DMS 273 (cell line): Measurements from ENCODE around the gene DCAF7.

Experiments
- DNase-seq: peaks from one replicate; lab custom pipeline; 2025; ENCODE audit not compliant: unreplicated experiment; lab: John Stamatoyannopoulos, UW

The DCAF7 gene

GRCh38 chr17:63543822-63544420 lies 6.4 kb upstream of the DCAF7 start:
- no peak for DNase-seq

- DNase-seq: no peak
Observed at GRCh38 chr17:63544467-63545301, 5.6 kb upstream of the DCAF7 start.

DNA sequence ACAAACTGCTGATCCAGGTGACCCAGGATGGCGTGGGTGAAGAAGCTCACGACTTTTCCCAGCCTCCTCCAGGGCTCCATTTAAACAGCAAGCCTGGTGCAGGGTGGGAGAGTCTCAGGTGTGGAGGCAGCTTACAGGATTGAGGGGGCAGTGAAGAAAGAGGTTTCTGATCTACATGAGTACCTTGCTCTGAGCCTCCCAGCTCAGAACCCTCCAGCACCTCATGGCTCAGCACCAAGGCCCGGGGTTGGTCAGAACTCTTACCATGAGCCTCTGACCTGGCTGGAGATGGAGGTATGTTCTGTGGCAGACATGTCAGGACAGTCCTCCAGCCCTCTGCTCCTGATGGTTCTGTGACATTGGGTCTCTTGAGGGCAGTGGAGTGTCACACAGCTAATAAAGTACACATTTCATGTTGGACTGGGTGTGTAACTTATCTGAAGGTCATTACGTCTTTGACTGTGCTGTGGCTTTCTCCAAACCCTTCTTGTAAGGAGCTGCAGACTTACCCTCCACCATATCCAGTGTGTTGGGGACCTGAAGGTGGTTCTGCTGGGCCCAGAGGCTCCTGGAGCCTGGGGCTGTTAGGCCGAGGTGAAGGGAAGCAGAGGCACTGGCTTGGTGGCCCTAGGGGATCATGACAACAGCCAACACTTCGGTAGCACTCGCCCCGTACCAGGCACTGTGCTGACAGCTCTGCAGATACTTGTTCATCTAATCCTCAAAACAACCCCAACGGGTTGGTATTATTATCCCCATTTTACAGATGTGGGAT lies 3.8 kb upstream of the DCAF7 start:
- no peak for DNase-seq

GRCh38 chr17:63547083-63547523 lies 3.2 kb upstream of the DCAF7 start:
- DNase-seq: no peak

DNA sequence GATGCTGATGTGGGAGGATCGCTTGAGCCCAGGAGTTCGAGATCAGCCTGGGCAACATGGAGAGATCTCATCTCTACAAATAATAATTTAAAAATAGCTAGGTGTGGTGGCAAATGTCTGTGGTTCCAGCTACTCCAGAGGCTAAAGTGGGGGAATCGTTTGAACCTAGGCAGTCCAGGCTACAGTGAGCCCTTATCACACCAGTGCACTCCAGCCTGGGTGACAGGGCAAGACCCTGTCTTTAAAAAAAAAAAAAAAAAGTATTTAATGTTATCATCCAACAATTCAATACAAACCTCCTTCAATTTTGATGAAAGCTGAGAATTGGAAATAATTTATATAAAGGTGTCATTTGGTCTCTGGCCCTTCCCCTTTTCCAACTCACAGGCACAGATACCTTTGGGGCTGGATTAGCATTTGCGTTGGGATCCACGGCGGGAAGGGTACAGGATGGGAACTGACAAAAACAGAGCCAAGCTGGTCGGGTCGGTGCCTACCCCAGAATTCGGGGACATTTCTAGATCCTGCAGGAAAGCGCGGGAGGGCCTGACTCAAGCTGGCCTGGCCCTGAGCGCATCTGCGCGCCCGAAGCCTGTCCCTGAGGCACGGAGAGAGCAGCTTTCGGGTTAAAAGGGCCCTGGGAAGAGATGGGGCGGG lies 860 bp upstream of the DCAF7 start:
- DNase-seq: peak; percentile 84

DNA sequence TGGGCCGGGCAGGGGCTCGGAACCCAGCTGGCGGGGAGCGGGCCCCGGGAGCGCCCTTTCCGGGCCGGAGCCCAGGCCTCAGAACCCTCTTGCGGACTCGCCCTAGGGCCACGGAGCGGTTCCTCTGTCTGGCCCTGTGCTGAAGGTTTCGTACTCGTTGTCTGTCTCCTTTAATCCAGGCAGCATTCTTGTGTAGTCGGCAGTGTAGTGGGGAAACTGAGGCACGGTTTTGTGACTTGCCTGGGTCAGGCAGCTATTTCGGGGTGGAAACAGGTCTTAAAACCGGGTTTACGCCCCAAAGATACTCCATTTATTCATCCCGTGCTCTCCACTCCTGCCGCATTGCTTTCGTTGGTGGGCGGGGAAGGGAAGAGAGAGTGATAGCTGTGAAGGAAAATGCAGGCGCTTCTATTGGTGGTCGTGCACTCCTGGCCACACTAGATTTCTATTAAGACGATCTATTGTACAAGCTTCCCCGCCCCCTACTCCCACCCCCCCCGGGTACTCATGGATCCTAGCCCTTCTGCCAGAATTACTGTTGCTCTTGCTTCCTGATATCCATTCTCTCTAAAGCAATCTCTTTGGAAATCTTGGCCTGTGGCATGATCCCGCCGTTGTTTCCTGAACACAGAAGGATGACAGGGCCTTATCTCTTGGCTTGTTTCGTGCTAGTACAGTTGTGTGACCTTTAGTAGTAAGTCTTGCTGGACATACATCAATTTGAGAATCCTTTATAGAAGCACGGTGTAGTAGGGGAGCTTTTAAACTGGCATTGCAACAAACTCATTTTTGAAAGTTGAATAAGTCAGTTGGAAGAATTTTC lies 751 bp downstream of the DCAF7 start:
- peak; percentile 83 for DNase-seq

GRCh38 chr17:63552211-63552610 lies 1.9 kb downstream of the DCAF7 start:
- DNase-seq: no peak

DNA sequence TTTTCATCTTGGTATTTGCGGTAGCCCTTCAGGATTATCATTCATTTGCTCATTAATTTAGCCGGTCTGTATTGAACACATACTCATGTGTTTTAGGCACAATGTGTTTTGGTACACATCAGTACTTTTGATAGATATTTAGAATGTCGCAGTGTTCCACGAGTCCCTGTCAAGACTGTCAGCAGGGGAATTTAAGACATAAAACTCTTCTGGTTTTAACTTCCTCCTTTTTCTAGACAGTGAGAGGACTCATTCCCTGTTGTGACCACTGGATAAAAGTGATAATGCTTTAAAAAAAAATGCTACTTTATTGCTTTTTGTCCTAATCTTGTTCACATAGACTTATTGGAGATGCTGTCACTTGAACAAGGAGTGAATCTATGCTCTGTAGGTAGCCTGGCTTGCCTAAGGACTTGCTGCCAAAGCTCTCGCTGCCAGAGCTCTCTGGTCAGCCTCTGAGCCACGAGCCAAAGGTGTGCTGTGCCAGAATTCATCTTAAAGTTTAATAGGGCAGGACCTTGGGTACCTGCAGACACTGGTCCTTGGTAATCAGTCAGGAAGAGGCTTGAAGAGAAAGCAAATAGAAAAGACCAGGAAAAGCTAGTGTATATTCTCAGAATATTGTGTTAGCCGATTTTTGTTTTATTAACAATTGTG lies 5.4 kb downstream of the DCAF7 start:
- DNase-seq: no peak

- no peak for DNase-seq
Observed at GRCh38 chr17:63557416-63557815, 7.1 kb downstream of the DCAF7 start.

- DNase-seq: no peak
Observed at GRCh38 chr17:63558441-63558840, 8.2 kb downstream of the DCAF7 start.

DNA sequence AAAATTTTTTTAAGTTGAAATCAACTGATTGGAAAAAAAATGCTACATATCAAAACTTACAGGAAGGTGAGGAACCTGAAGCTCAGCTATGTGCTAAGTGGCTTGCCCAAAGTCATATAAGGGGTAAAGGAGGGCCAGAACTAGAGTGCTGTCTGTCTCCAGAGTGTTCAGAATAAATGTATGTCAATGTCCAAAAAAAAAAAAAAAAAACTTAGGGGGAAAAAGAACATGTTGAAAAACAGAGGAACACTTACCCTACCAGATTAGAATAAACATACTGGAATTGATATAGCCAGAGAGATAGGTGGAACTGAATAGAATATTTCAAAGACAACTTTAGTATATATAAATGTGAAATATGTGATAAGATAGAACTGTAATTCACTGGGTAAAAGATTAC lies 11.5 kb downstream of the DCAF7 start:
- DNase-seq: no peak

GRCh38 chr17:63563339-63563738 lies 13.1 kb downstream of the DCAF7 start:
- no peak for DNase-seq

GRCh38 chr17:63564562-63564961 lies 14.3 kb downstream of the DCAF7 start:
- no peak for DNase-seq

GRCh38 chr17:63567229-63567628 lies 17.0 kb downstream of the DCAF7 start:
- DNase-seq: no peak

- DNase-seq: no peak
Observed at GRCh38 chr17:63568563-63568962, 18.3 kb downstream of the DCAF7 start.

DNA sequence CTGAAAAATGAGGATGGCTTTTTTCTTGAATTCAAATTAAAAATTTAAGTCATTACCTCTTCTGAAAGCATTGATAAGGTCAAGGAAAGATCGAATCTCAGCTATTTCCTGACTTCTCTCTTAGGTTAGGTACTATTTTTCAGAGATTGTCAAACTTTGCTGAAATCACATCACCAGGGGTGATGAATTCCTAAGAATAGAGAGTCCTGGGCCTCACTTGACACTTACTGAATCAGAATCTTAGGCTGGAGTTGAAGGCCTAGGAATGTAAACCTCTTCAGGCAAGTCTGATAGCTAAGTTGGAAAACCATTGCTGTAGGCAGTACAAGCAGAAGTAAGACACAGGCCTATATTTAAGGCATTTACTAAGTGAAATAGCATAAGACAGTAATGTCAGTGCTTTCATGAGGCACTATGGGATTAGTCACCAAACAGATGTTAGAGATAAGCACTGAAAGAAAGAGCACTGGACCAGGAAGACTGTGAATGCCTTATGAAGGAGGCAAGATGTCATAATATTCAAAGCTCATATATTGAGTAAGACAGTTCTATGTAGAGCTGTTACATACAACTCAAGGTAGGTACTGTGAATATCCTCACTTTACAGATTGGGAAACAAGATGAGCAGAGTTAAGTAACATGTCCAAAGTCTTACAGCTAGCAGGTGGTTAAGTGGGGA lies 21.5 kb downstream of the DCAF7 start:
- DNase-seq: no peak

GRCh38 chr17:63573634-63574033 lies 23.4 kb downstream of the DCAF7 start:
- peak; percentile 25 for DNase-seq

DNA sequence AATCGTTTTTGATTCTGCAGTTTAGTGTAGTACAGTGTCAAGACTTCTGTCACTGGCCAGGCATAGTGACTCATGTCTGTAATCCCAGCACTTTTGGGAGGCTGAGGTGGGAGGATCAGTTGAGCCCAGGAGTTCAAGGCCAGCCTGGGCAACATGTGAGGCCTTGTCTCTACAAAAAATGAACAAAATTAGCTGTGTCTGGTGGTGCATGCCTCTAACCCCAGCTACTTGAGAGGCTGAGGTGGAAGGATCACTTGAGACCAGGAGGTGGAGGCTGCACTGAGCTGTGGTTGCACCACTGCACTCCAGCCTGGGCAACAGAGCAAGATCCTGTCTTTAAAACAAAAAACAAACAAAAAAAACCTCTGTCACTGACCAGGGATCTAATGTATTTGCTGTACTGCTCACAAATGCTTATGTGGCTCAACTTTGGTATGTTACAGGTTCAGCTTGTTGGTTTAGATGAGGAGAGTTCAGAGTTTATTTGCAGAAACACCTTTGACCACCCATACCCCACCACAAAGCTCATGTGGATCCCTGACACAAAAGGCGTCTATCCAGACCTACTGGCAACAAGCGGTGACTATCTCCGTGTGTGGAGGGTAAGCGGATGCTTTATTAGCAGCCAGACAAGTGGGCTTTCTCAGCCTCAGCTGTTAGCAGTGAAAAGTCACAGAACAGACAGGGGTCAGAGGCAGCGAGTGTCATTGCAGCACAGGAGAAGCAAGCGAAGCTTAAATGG lies 27.9 kb downstream of the DCAF7 start:
- DNase-seq: no peak

GRCh38 chr17:63578769-63579111 lies 28.5 kb downstream of the DCAF7 start:
- DNase-seq: no peak
